Adrenal gland (tissue), 5 donors: ENCODE measurements around the gene SSR2.

Experiments
- POLR2A ChIP-seq, 2 donors: fragments of 450-650 bp; IDR thresholded peaks; one replicate each; pipeline ENCODE4 v1.6.1; 2017; ENCODE audit warnings: antibody characterized with exemption in 2 of 2, mild to moderate bottlenecking in 2 of 2, moderate library complexity in 1 of 2
- TF ChIP-seq, protein P1 (sequence below), 6 experiments: fragments of 450-650 bp in 4 of 6; fragments of 200-600 bp in 2 of 6; sonication (generic) in 1 of 6; IDR thresholded peaks; 1 replicate in 5 of 6; 2 replicates in 1 of 6; pipeline versions ENCODE4 v1.5.1 to v1.8.0; 2016 to 2021; ENCODE audit warnings: antibody characterized with exemption in 6 of 6, mild to moderate bottlenecking in 2 of 6, moderate library complexity in 1 of 6
- donor health status: DM: no; HTN: no; CAD: no.

GRCh38 chr1:155974208-155975115, 46.3 kb downstream of the SSR2 start:
- TF ChIP-seq, protein P1, sequence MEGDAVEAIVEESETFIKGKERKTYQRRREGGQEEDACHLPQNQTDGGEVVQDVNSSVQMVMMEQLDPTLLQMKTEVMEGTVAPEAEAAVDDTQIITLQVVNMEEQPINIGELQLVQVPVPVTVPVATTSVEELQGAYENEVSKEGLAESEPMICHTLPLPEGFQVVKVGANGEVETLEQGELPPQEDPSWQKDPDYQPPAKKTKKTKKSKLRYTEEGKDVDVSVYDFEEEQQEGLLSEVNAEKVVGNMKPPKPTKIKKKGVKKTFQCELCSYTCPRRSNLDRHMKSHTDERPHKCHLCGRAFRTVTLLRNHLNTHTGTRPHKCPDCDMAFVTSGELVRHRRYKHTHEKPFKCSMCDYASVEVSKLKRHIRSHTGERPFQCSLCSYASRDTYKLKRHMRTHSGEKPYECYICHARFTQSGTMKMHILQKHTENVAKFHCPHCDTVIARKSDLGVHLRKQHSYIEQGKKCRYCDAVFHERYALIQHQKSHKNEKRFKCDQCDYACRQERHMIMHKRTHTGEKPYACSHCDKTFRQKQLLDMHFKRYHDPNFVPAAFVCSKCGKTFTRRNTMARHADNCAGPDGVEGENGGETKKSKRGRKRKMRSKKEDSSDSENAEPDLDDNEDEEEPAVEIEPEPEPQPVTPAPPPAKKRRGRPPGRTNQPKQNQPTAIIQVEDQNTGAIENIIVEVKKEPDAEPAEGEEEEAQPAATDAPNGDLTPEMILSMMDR (IDR thresholded peaks at IDR 0.05), result no peak
- no peak for TF ChIP-seq POLR2A (IDR thresholded peaks at IDR 0.05)
